KMS-11 (cell line): ENCODE measurements around the gene OTOR.

Experiments
- H2AFZ ChIP-seq: fragments of 200-600 bp; sonication (generic); 2 replicates; pipeline ENCODE4 v1.6.1; 2016; ENCODE audit warnings: antibody characterized with exemption, mixed run types, low read depth
- H3K27ac ChIP-seq: fragments of 200-600 bp; sonication (generic); 2 replicates; pipeline ENCODE4 v1.6.1; 2016; ENCODE audit warnings: mild to moderate bottlenecking, mixed run types
- H3K27me3 ChIP-seq: fragments of 200-600 bp; sonication (generic); 2 replicates; pipeline ENCODE4 v1.6.1; 2017; ENCODE audit warnings: mild to moderate bottlenecking, low read depth, mixed run types, moderate library complexity; ENCODE audit not compliant: insufficient read depth
- H3K36me3 ChIP-seq: fragments of 200-600 bp; sonication (generic); 2 replicates; pipeline ENCODE4 v1.6.1; 2017; ENCODE audit warnings: mild to moderate bottlenecking, mixed run types; ENCODE audit not compliant: insufficient read depth
- H3K4me1 ChIP-seq: fragments of 200-600 bp; sonication (generic); 2 replicates; pipeline ENCODE4 v1.6.1; 2016; ENCODE audit warnings: mild to moderate bottlenecking, low read depth, mixed run types; ENCODE audit not compliant: poor library complexity, severe bottlenecking
- H3K4me2 ChIP-seq: fragments of 200-600 bp; sonication (generic); 2 replicates; pipeline ENCODE4 v1.7.0; 2016; ENCODE audit warnings: mild to moderate bottlenecking, mixed run types
- H3K4me3 ChIP-seq: fragments of 200-600 bp; sonication (generic); IDR thresholded peaks from 2 replicates; pipeline ENCODE4 v1.6.1; 2017; ENCODE audit warnings: low read depth, low read length, mixed read lengths; ENCODE audit not compliant: insufficient read depth
- H3K79me2 ChIP-seq: fragments of 200-600 bp; sonication (generic); 2 replicates; pipeline ENCODE4 v1.6.1; 2016; ENCODE audit warnings: low read depth, mixed run types; ENCODE audit not compliant: insufficient read depth
- H3K9ac ChIP-seq: fragments of 200-600 bp; sonication (generic); 2 replicates; pipeline ENCODE4 v1.6.1; 2016; ENCODE audit warnings: mild to moderate bottlenecking, mixed run types
- H4K20me1 ChIP-seq: fragments of 200-600 bp; sonication (generic); 2 replicates; pipeline ENCODE4 v1.6.1; 2016; ENCODE audit warnings: mild to moderate bottlenecking, mixed run types; ENCODE audit not compliant: insufficient read depth
- TF ChIP-seq, protein P1 (sequence below): fragments of 200-600 bp; sonication (generic); conservative IDR thresholded peaks from 2 replicates; pipeline ENCODE4 v1.6.1; 2017; ENCODE audit warnings: low read depth, mild to moderate bottlenecking, antibody characterized with exemption, low read length, moderate library complexity, mixed read lengths

The OTOR gene

DNA sequence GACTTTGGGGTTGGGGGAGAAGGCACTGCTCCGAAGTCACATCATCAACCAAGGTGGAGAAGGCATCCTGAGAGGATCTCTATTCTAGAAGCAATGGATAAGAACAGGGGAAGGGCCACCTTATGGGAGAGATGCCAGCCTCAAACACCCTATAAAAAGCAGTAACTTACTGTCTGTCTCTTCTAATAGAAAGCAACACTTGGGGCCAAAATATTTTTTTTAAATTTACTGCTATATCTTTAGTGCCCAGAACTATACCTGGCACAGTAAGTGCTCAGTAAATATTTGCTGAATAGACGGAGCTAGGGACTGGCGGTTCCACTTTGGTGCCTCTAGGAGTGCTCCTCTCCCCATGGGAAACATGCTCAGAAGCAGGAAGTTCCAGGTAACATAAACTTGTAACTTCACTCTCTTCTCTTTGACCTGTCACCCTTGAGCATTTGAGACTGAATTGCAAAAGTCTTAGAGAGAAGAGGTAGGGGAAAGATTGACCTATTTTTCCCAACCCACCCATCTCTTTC is 807 bp upstream of the OTOR start:
- H3K27me3 ChIP-seq = no peaks in the 10 kb centered on the region
- H3K4me3 ChIP-seq = no peak overlapping the region
- no peak overlapping the region for H2AFZ ChIP-seq
- H3K36me3 ChIP-seq = no peaks in the 10 kb centered on the region
- H3K27ac ChIP-seq = no peak overlapping the region
- no peaks in the 10 kb centered on the region for H3K79me2 ChIP-seq
- H3K9ac ChIP-seq = no peak overlapping the region
- H4K20me1 ChIP-seq = no peaks in the 10 kb centered on the region
- H3K4me1 ChIP-seq = no peaks in the 10 kb centered on the region
- TF ChIP-seq, protein P1, sequence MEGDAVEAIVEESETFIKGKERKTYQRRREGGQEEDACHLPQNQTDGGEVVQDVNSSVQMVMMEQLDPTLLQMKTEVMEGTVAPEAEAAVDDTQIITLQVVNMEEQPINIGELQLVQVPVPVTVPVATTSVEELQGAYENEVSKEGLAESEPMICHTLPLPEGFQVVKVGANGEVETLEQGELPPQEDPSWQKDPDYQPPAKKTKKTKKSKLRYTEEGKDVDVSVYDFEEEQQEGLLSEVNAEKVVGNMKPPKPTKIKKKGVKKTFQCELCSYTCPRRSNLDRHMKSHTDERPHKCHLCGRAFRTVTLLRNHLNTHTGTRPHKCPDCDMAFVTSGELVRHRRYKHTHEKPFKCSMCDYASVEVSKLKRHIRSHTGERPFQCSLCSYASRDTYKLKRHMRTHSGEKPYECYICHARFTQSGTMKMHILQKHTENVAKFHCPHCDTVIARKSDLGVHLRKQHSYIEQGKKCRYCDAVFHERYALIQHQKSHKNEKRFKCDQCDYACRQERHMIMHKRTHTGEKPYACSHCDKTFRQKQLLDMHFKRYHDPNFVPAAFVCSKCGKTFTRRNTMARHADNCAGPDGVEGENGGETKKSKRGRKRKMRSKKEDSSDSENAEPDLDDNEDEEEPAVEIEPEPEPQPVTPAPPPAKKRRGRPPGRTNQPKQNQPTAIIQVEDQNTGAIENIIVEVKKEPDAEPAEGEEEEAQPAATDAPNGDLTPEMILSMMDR = no peak
- no peak overlapping the region for H3K4me2 ChIP-seq

DNA sequence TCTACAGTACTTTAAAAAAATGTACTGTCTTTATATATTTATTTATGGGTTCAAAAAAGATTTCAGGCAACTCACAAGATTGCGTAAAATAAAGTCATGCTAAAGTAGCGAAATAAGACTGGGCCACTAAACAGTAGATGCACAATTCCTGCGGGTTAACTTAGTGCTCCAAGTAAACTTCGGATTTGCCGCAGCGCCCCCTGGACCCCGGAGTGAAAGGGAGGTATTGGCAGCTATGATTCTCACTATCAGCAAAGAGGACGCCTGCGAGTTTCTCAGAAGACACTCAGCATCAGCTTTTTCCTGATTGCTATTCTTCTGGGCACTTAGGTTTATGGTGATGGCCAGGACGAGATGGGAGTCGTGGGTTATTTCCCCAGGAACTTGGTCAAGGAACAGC is 1.4 kb downstream of the OTOR start:
- Histone ChIP-seq H3K27ac (no peak overlapping the region), H3K4me2 (no peak overlapping the region), H3K36me3 (no peaks in the 10 kb centered on the region), H3K4me1 (no peaks in the 10 kb centered on the region), H3K9ac (no peak overlapping the region), H3K27me3 (no peaks in the 10 kb centered on the region), H2AFZ (no peak overlapping the region), H3K79me2 (no peaks in the 10 kb centered on the region), H4K20me1 (no peaks in the 10 kb centered on the region), H3K4me3 (no peak overlapping the region)
- TF ChIP-seq, protein P1 = no peak

DNA sequence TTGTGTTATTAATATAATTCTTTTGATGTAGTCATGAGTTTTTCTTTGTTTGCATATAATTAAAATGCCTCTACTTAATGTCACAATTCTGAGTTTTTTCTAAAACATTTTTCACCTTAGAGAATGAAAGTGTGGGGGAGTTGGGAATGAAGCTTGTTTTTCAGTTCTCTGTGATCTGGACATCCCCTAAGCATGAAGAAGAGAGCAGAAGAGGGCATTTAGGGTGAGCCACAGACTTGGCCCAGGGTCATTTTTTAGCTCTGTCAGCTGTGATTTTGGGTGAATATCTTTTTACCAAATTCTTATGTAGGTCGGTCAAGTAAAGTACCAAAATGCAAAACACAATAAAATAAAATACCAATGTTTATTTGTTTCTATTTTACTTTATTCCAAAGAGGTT is 3.9 kb downstream of the OTOR start:
- Histone ChIP-seq H4K20me1 (no peaks in the 10 kb centered on the region), H3K79me2 (no peaks in the 10 kb centered on the region), H3K36me3 (no peaks in the 10 kb centered on the region), H3K4me3 (no peak overlapping the region), H3K9ac (no peak overlapping the region), H2AFZ (no peak overlapping the region), H3K27ac (no peak overlapping the region), H3K4me2 (no peak overlapping the region), H3K27me3 (no peaks in the 10 kb centered on the region), H3K4me1 (no peaks in the 10 kb centered on the region)
- TF ChIP-seq, protein P1 = no peak

DNA sequence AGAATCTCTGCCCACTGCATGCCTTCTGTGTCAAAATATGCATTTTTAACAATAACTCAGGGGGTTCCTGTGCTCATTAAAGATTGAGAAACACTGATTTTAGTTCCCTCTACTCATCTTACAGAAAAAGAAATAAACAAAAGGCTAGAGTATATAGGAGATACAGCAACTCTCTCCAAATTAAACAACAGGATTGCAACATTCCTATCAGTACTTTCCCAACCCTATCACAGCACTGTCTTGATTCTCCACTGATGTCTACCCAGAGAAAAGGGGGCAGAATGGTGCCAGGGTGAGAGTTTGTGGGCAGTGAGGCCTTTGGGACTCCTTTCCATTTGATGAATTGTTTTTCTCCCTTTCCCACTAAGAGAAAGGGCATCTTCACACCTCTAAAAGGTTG is 4.7 kb downstream of the OTOR start:
- no peaks in the 10 kb centered on the region for H3K36me3 ChIP-seq
- no peaks in the 10 kb centered on the region for H3K4me1 ChIP-seq

More for the DNA sequence above, 4.7 kb downstream of the OTOR start:
- H3K27ac ChIP-seq = no peak overlapping the region
- H4K20me1 ChIP-seq = no peaks in the 10 kb centered on the region
- no peaks in the 10 kb centered on the region for H3K27me3 ChIP-seq
- no peak overlapping the region for H3K9ac ChIP-seq
- H3K79me2 ChIP-seq = no peaks in the 10 kb centered on the region
- TF ChIP-seq, protein P1 = no peak
- no peak overlapping the region for H3K4me3 ChIP-seq
- H3K4me2 ChIP-seq = no peak overlapping the region
- H2AFZ ChIP-seq = no peak overlapping the region
